ENCODE results near the gene SNAP23. TPM values are rescaled to one million over a fixed set of nuclear protein-coding genes. Genes with fewer than 3 reads are reported as not detected.
"Not testable (repeated sequence)": the region's sequence is repeated elsewhere in the genome, so short reads cannot be mapped to it uniquely, and the experiment has no call there.

The SNAP23 gene
- polyA plus RNA-seq, 5 donors, result 67.8 to 99.1 (median 91.9) TPM

- DNase-seq, result no peak
These were observed 54.4 kb downstream of the SNAP23 start for GRCh38 chr15:42549741-42550392.

GRCh38 chr15:42553554-42553953 is 58.1 kb downstream of the SNAP23 start:
- no peak for DNase-seq

GRCh38 chr15:42556550-42557207 is 61.2 kb downstream of the SNAP23 start:
- not testable (repeated sequence) for DNase-seq

GRCh38 chr15:42558739-42559138 is 63.3 kb downstream of the SNAP23 start:
- DNase-seq, result no peak

GRCh38 chr15:42575188-42576039 is 80.0 kb downstream of the SNAP23 start, which contains the start of gene STARD9:
Gene STARD9 (plus strand): TSS chr15:42575606. CDS start chr15:42575716, 110 bp downstream.
- peak; percentile 98 for DNase-seq

- no peak for DNase-seq
These were observed 80.7 kb downstream of the SNAP23 start for GRCh38 chr15:42576040-42576594.

GRCh38 chr15:42576776-42577175 is 81.3 kb downstream of the SNAP23 start:
- no peak for DNase-seq

GRCh38 chr15:42577514-42578031 is 82.1 kb downstream of the SNAP23 start:
- peak; percentile 77 to 81 for DNase-seq

- no peak for DNase-seq
These were observed 83.6 kb downstream of the SNAP23 start for GRCh38 chr15:42578984-42579537.

- peak; percentile 74 to 76 for DNase-seq
These were observed 85.9 kb downstream of the SNAP23 start for GRCh38 chr15:42581272-42581730.

Other genes starting within 250 kb of the SNAP23 start
- gene GANC, start 222.4 kb upstream of the SNAP23 start, polyA plus RNA-seq (ENCODE audit: insufficient read depth in 1 of 5, insufficient read length in 5 of 5, low replicate concordance in 1 of 5), result 10 to 100 TPM; 22.7 to 42.3 (median 35.1) TPM
- gene TMEM87A, start 222.2 kb upstream of the SNAP23 start, polyA plus RNA-seq (ENCODE audit: insufficient read depth in 1 of 5, insufficient read length in 5 of 5, low replicate concordance in 1 of 5), result 10 to 100 TPM; 61.6 to 76.1 (median 74.7) TPM
- gene CAPN3, start 136.1 kb upstream of the SNAP23 start, polyA plus RNA-seq (ENCODE audit: insufficient read depth in 1 of 5, insufficient read length in 5 of 5, low replicate concordance in 1 of 5), result 10 to 100 TPM; 12.5 to 30.3 (median 16.7) TPM
- gene ZNF106, start 4.5 kb upstream of the SNAP23 start, polyA plus RNA-seq (ENCODE audit: insufficient read depth in 1 of 5, insufficient read length in 5 of 5, low replicate concordance in 1 of 5), result 10 to 100 TPM; 37.3 to 53.1 (median 46.1) TPM
- 10 to 100 TPM; 19.3 to 28.7 (median 21.6) TPM for gene LRRC57, start 53.2 kb downstream of the SNAP23 start, polyA plus RNA-seq (ENCODE audit: insufficient read depth in 1 of 5, insufficient read length in 5 of 5, low replicate concordance in 1 of 5)
- 10 to 100 TPM; 19.4 to 30.5 (median 27.1) TPM for gene HAUS2, start 53.2 kb downstream of the SNAP23 start, polyA plus RNA-seq (ENCODE audit: insufficient read depth in 1 of 5, insufficient read length in 5 of 5, low replicate concordance in 1 of 5)
- gene STARD9, start 80.0 kb downstream of the SNAP23 start, polyA plus RNA-seq (ENCODE audit: insufficient read depth in 1 of 5, insufficient read length in 5 of 5, low replicate concordance in 1 of 5), result 10 to 100 TPM; 13.2 to 22.1 (median 16.9) TPM
- gene CDAN1, start 241.5 kb downstream of the SNAP23 start, polyA plus RNA-seq (ENCODE audit: insufficient read depth in 1 of 5, insufficient read length in 5 of 5, low replicate concordance in 1 of 5), result 10 to 100 TPM; 20.0 to 30.5 (median 25.4) TPM

Measured in right lung (tissue), 5 donors.